Posterior vena cava (tissue), 2 donors: ENCODE results near the gene TBX21. TPM values are rescaled to one million over a fixed set of nuclear protein-coding genes. Genes with fewer than 3 reads are reported as not detected.
"Not testable (repeated sequence)": the region's sequence is repeated elsewhere in the genome, so short reads cannot be mapped to it uniquely, and the experiment has no call there.

Experiments used
- DNase-seq: peaks from one replicate; pipeline ENCODE4 v3.0.0-alpha.2; 2020; ENCODE audit warnings: low spot score
- intact Hi-C, 2 donors: fragments of 100-400 bp; cut with DNase I; formaldehyde crosslinking; loops; one replicate each; pipeline versions ENCODE4 v1.14.1 to v1.14.2; 2022 to 2023
- total RNA-seq, 2 donors: library from RNA; stranded (reverse); fragmentation: NEBNext Ultra II Directional; extraction: Animal tissue kit (Norgen Biotek cat#: 25700); gene quantifications; one replicate each; pipeline ENCODE4 v1.2.1, GENCODE V29; 2021
- donor health status: DM: yes; HTN: yes; CAD: no.
- donor health status: DM: yes; HTN: yes; CAD: no.

Gene TBX21
- total RNA-seq, 2 donors from 2014 or later, result 0.48 to 0.65 TPM

DNA sequence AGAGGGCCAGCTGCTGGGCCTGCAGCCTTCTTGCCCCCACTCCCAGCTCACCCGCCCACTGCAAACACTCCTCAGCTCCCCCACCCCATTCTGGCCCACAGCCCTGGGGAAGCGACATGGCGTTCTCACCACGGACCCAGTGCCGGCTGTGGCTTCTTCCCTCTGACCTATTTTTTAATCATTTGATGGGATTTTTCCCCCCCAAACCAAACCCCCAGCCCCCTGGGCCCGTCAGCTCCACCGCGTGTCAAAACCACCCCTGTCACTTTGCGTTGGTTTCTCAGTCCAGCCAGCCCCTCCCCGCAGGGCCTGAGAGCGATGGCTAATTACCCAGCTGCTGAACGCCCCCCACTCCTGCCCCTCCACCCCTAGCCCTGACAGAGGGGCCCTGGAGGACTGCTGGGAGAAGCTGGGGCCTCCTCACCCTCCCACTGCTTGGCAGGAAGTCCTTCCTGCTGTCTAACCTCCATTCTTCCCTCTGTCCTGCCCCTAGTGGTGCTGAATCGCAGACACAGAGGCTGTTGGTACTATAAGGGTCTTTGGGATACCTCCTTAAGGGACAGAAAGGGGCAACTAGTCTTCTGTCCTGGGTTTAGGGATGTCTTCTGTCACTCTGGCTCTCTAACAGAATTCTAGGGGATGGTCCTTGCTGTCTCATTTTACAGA lies 7.5 kb upstream of the TBX21 start:
- DNase-seq, result no peak

DNA sequence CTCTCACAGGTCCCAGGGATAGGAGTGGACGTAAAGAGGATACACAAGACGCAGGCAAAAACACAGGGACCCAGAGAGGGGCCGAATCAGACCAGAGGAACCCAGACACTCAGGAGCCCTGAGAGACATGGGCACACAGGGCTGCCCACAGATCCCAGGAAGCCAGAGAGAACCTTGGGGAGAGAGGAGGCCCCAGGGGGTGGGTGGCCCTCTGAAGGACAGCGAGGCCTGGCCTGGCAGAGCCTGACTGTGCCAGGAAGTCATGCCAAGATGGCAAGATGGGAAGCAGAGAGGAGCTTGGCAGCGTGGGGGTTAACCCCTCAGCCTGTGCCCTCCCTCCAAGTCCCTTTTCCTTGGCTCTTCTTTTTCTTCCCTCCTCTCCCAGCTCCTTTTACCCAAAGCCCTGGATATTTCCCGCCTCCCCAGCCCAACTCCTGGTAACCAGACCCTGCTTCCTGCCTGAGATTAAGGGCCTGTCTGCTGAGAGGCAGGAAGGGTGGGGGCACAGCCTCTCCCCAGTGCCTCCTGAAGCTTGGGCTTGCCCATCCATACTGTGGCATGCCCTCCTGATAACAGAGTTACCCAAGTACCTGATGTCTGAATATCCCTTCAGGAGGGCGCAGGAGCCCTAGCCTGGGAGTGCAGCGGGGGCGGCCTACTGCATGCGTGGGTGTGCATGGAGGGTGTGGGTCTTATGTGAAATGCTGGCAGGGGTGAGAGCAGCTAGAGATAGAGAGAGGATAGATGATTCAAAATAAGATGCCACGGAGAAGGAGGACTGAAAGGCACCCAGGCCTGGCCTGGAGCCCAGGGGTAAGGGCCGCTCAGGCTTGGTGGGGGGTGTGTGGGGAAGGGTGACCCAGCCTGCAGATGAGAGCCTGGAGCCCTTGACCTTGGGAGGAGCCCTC lies 6.0 kb upstream of the TBX21 start:
- intact Hi-C loops, result no loop called here
- DNase-seq, result no peak

More for the DNA sequence above, 7.5 kb upstream of the TBX21 start:
- intact Hi-C loops, result no loop called here

DNA sequence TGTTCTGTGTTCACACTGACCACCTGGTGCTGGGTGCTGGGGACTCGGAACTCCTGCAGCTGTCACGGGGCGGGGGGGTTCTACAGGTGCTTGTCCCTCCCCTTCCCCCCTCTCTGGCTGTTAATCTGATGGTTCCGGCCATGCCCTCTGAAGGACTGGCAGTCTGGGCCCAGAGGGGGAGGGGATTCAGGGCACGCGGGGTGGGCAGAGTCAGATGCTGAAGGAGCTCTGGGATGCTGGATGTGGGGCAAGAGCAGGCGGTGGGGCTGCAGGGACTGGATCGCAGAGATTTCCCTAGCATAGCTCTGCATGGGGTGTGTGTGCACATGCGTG lies 5.4 kb upstream of the TBX21 start:
- intact Hi-C loops, result no loop called here

DNA sequence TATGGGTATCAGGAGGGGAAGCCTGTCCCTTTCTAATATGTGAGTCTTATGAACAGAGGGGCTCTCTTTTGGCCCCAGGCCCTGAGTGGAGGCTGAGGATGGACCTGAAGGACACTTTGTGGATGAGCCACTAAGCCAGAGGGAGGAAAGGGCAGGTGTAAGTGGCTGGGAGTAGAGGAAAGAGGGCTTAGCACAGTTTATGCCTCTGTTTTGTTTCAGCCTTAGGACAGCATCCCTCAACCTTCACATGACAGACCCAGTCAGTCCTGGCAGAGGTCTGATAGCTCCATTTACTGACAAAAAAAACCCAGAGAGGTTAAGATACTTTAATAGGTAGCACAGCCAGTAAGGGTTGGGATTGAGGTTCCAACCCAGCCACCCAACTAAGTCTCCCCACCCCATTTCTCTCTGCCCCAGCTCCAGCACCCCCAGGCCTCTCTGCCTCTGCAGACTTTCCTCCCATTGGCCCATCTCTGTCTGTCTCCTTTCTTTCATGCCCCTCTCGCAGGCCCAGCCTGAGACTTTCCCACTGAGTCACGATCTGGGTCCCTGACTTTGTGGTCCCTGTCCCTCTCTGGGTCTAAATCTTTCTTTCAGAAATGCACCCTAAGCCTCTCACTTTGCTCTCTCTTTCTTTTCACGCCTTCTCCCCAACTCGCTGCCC lies 4.7 kb upstream of the TBX21 start:
- intact Hi-C loops, result no loop called here

More for the DNA sequence above, 5.4 kb upstream of the TBX21 start:
- DNase-seq, result no peak

DNA sequence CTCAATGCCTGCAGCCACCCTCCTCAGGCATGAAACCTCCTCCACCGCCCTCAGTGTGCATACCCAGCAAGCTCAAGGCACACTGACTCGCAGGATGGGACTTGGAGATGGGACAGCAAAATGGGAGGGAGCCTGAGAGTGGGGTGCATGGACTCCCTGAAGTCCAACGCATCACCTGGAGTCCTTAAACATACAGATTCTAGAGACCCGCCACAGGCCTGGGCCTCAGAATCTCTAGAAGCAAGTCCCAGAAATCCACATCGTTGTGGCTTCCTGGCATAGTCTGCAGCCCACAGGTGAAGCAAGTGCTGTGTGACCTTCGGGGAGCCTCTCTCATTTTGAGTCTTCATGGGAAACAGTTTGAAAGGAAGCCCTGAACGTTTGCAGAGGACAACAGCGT lies 3.6 kb upstream of the TBX21 start:
- peak; percentile 44 for DNase-seq
- intact Hi-C loops, result no loop called here

More for the DNA sequence above, 4.7 kb upstream of the TBX21 start:
- no peak for DNase-seq

DNA sequence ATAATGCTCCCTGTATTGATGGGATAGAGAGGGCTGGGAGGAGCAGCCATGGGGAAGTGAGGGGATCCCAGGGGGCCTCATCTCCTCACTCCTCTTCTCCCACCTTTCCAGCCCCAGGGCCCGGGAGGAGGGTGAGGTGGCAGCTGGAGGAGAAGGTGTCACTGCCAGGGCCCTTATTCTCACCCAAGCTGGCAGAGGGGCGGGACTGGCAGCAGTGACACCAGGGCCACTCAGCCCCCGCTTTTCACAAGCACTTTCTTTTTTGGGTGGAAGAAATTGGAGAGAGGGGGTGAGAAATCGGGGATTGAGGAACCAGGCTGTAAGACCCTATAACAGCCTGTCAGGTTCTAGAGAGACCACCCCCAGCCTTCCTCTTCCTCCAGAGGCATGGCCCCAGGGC lies 2.4 kb upstream of the TBX21 start:
- DNase-seq, result peak; percentile 58

DNA sequence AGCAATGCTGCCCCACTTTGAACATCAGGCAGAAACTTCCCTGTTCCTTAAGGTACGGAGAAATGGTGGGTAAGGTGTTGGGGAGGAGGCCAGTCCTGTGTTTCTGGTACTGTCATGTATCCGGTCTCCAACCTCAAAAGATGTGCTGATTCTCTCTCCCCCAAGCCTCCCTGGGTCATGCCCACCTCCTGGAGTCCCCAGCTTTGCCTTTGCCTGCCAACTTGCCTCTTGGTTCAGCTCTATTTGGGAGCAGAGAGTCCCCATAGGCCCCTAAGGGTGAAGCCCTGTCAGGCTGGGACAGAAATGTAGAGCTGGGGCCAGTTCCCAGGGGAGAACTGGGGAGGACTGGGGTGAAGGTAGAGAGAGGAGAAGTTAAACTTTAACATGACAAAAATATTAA lies 1.6 kb upstream of the TBX21 start:
- intact Hi-C loops, result no loop called here
- DNase-seq, result peak; percentile 14

More for the DNA sequence above, 2.4 kb upstream of the TBX21 start:
- intact Hi-C loops, result no loop called here

DNA sequence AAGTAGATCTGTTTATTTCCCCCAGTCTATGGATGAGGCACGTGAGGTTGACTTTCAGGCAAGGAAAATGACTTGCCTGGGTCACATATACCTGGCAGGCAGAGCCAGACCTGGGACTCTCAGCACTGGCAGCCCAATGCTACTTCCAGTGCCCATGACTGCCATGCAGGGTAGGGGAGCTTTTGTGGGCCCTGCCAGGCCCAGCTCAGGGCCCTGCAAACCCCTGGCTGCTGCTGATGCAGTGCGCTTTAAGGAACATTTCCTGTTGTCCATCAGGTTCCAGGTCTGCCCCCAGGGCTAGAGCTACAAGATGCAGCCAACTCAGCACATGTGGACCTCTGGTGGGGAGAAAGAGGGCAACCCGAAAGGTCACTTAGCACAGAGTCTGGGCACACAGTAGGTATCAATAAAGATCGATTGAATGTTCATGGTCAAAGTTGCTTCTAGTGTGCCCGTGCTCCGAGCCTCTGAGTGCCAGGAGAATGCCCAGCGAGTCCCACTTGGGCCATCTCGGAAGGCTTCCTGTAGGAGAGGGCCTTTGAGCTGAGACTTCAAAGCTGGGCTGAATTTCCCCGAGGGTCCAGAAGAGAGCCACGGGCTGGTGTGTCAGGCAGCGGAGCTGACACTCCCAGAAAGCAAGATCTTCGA lies 513 bp upstream of the TBX21 start:
- peak; percentile 62 for DNase-seq
- intact Hi-C loops, result no loop called here

DNA sequence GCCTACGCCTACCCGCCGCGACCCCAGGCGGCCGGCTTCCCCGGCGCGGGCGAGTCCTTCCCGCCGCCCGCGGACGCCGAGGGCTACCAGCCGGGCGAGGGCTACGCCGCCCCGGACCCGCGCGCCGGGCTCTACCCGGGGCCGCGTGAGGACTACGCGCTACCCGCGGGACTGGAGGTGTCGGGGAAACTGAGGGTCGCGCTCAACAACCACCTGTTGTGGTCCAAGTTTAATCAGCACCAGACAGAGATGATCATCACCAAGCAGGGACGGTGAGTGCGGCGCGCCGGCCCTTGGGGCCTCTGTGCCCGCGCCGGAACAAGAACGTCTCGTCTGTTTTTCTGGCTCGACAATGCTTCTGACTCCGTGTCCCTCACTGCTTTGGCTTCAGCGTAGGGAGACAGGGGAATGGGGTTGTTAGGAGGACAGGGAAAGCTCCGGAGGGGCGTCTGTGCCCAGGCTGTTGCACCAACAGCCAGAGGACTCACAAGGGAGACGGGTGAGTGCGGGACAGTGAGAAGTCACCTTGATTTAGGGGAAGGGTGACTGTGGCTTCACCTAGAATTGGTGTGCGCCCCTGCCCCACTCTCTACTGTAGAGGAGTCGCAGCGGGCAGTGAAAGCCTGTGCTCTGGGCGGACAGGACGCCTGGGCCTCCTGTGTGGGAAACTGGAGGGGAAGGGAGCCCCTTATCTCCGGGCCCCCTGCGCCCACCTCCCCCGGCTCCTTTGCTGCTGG lies 806 bp downstream of the TBX21 start:
- intact Hi-C loops, result no loop called here
- peak; percentile 64 for DNase-seq

DNA sequence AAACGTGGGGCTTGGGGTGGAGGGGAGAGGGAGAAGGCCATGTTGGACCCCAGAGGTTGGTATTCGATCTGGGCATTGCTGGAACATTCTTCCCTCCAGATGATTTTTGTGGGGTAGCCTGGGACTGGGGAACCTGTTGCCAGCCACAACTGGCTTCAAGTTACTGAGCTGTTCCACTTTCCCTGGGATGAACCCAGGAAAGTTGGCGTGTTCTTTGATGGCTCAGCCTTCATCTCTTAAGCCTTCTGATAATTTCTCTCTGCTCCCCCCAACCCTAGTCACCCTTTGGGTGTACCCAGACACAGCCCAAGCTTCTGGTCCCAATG lies 2.1 kb downstream of the TBX21 start:
- no peak for DNase-seq
- intact Hi-C loops, result no loop called here

DNA sequence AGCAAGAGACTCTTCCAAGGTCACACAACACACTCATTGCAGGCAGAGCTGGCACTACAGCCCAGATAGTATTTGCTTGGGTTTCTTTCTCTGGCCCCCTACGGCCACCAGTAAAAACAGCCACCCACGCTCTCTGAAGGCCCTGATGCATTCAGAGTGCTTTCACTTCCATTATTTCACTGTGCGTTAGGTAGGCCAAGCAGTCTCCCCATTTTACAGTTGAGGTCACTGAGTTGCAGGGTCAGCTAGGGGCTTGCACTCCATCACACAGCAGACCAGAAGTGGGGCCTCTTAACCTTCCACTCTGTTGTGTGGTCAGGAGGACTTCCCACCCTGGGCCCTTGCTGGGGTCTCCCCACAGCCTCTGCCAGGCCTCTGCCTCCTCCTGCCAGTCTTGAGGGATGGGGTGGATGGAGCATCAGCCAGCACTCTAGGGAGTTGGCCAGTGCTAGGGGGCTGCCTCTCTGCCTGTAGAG lies 2.5 kb downstream of the TBX21 start:
- intact Hi-C loops, result no loop called here
- peak; percentile 29 for DNase-seq

DNA sequence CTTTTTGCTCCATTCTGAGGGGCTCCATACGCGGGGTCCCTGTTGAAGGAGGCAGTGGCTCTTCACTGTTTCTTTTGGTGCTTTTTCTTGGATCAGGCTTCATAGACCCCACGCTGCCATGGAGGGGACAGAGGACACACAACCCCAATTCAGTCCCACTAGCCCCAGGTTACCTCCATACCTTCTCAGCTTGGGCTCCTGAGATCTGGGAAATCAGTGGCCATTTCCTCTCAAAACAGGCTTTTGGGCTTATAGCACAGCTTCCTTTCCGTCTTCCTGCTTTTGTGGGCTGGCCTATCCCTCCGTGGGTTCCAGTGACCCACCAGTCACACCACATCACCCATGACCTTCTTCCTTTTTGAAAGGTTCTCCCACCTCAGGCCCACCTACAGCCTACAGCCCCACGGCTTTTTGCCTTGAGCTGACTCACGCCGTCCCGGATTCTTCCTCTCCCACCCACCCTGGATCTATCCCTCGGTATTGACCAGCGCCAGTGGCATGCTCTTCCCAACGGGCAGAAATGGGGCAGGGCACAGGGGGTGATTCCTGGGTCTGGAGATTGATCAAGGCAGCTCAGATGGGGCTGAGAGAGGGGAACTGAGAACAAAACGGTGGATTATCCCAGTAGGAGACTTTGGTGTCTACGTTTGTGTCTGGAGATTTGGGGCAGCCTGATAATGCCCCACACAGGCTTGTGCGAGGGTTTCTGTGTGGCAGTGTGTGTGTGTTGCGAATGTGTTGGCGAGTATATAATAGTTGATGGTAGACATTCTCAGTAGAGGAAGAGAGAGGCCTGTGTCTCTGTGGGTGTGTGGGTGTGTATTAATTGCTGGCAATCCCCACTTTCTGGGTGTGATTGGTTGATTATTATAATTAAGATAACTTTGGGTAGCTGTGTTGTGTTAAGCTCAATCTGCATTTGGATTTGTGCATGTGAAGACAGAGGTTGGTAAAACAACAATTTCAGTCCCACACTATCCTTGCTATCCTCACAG lies 3.8 kb downstream of the TBX21 start:
- intact Hi-C loops, result no loop called here

DNA sequence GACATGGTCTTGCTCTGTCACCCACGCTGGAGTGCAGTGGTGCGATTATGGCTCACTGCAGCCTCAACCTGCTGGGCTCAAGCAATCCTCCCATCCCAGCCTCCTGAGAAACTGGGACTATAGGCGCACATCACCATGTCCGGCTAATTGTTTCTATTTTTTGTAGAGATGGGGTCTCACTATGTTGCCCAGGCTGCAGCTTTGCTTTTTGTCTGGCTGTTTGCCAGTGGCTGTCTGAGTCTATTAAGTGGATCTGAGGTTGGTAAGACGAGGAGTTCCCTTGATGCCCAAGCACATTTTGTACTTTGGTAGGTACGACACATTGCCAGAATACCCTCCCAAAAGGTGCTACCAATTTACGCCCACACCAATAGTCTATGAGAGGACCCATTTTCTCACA lies 5.1 kb downstream of the TBX21 start:
- intact Hi-C loops, result no loop called here
- peak; percentile 50 for DNase-seq

More for the DNA sequence above, 3.8 kb downstream of the TBX21 start:
- DNase-seq, result peak; percentile 13

DNA sequence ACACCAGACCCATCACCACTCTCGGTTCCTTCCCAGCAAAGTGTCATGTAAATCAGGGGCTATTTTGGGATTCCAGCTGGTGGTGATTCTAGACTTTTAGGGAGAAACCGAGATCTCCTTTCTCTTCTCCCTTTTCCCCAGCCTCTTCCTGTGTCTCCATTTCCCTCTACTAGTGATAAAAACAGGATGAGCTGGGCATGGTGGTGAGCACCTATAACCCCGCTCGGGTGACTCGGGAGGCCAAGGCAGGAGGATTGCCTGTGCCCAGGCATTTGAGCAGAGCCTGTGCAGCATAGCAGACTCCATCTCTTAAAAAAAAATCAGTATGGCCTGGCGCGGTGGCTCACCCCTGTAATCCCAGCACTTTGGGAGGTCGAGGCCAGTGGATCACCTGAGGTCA lies 6.1 kb downstream of the TBX21 start:
- intact Hi-C loops, result no loop called here
- DNase-seq, result peak; percentile 28

DNA sequence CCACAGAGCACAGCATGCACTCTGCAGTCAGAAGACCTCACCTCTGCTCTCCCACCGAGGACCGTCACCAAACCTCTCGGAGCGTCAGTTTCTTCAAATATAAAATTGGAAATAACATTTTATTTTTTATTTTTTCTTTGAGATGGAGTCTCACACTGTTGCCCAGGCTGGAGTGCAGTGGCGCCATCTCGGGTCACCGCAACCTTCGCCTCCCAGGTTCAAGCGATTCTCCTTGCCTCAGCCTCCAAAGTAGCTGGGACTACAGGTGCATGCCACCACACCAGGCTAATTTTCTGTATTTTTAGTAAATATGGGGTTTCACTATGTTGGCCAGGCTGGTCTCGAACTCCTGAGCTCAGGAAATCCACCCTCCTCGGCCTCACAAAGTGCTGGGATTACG lies 6.9 kb downstream of the TBX21 start:
- DNase-seq, result peak; percentile 10
- intact Hi-C loops, result not testable (repeated sequence)

DNA sequence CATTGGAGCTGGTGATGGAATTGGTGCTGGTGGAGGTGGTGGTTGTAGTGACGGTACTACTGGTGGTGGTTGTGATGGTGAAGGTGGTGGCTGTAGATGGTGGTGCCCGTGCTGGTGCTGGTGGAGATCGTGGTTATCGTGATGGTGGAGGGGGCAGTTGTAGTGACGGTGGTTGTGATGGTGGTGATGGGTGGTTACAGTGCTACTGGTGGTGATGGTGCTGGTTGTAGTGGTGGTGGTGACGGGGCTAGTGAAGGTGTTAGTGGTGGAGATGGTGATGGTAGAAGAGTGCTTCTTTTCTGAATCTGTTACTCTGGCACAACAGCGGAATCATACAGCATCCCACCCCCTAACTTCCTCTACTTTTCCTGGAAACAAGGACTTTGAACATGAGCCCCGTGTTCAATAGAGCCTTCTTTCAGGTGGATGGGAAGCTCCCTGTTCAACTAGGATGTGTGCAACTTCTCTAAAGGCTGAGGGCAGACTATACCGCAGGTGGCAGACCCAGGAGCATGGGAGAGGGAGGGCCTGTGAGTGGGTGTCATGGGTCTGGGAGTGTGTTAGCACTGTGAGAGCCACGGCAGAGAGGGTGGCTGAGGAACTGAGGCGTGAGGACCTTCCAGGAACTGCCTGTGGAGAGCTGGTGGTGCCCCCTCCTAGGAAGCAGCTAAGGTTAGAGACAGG lies 8.2 kb downstream of the TBX21 start:
- no peak for DNase-seq
- intact Hi-C loops, result no loop called here

DNA sequence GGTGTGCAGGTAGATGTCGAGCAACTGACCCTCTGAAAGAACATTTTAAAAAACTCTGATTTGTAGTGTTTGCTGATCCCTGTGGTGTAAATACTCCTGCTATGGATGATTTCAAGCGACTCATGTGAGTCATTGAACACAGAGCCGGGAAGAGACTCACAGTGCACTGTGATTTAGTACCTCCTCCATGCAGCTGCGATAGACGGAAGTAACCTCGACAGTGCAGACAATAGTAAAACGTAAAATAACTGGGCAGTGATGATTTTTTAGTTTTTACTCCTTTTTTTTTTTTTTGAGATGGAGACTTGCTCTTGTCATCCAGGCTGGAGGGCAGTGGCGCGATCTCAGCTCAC lies 8.7 kb downstream of the TBX21 start:
- intact Hi-C loops, result no loop called here

More for the DNA sequence above, 8.7 kb downstream of the TBX21 start:
- no peak for DNase-seq
